ENCODE results near the gene XAGE2. TPM values are rescaled to one million over a fixed set of nuclear protein-coding genes. Genes with fewer than 3 reads are reported as not detected.

The XAGE2 gene
- total and polyA plus RNA-seq, 2 of the 4 experiments (the other 2 are of a cell fraction) = not detected

GRCh38 chrX:52349681-52350080 lies 19.1 kb upstream of the XAGE2 start:
- Histone ChIP-seq H3K4me2 (ENCODE audit: low read depth, low read length) (no peak overlapping the region), H3K4me3 (ENCODE audit: insufficient read depth, low read depth, low read length) (no peak overlapping the region), H4K91ac (ENCODE audit: insufficient read depth, low read depth, low read length) (no peak overlapping the region), H4K8ac (ENCODE audit: low read depth in 2 of 2, low read length in 2 of 2) (no peak overlapping the region), H4K20me1 (ENCODE audit: insufficient read depth, low read length) (no peaks in the 10 kb centered on the region; the same call in 1 of the 2 replicates), H3K36me3 (ENCODE audit: control insufficient read depth, insufficient read depth, low read length) (no peaks in the 10 kb centered on the region), H2AK5ac (ENCODE audit: low read depth, low read length) (no peak overlapping the region), H3K56ac (ENCODE audit: extremely low read depth, insufficient read depth, low read length) (no peak overlapping the region), H3K27ac (ENCODE audit: insufficient read depth, low read length) (no peak overlapping the region), H4K5ac (ENCODE audit: low read depth, low read length) (no peak overlapping the region), H3K18ac (ENCODE audit: low read depth, low read length) (no peak overlapping the region), H2AFZ (replicated peaks; ENCODE audit: low read length, poor library complexity) (no peak overlapping the region), H3K9me3 (ENCODE audit: control insufficient read depth, insufficient read depth, low read length) (no peaks in the 10 kb centered on the region), H3K4me1 (ENCODE audit: control insufficient read depth, insufficient read depth, low read length) (no peaks in the 10 kb centered on the region), H3K9me1 (ENCODE audit: insufficient read depth, low read length) (no peaks in the 10 kb centered on the region), H3K23ac (ENCODE audit: low read depth, low read length) (no peak overlapping the region), H2BK120ac (ENCODE audit: low read depth, low read length) (no peak overlapping the region), H3K4ac (ENCODE audit: low read depth, low read length) (no peak overlapping the region), H2BK20ac (ENCODE audit: low read depth, low read length) (no peak overlapping the region), H2BK15ac (ENCODE audit: low read depth, low read length) (no peak overlapping the region), H2AK9ac (replicated peaks; ENCODE audit: low read depth, low read length, poor library complexity) (no peak overlapping the region), H3K79me1 (ENCODE audit: low read depth in 1 of 2, low read length in 2 of 2) (no peaks in the 10 kb centered on the region), H3K14ac (replicated peaks; ENCODE audit: low read depth, low read length) (no peak overlapping the region), H2BK5ac (ENCODE audit: low read depth, low read length, poor library complexity, severe bottlenecking) (no peak overlapping the region), H3K9ac (ENCODE audit: low read depth, low read length) (no peak overlapping the region), H3K27me3 (ENCODE audit: control insufficient read depth, insufficient read depth, low read length) (peaks cover 15% of the 10 kb centered on the region)
- BruUV-seq (replicated peaks) = no TSS peak
- DNase-seq = no peak
- ChIA-PET CTCF (interaction anchor here (1.0 kb wide), 1 partner anchor 12 kb away, joined by 4 read pairs; no protein-coding TSS in a partner anchor), POLR2A (ENCODE audit: unreplicated experiment) (no interaction called here)
- 79% methylated on average over 4 of the region's 6 CpGs; no CpG with 5 or more reads in 1 of the 2 experiments for whole genome bisulfite sequencing, 2 experiments (ENCODE audit: extremely low coverage in 2 of 2, insufficient read length in 1 of 2)
- dilution Hi-C loops (cut with HindIII; ENCODE audit: low sequenced_read_pairs, unreplicated experiment) = no loop called here
- ATAC-seq (ENCODE audit: low read depth) = no peak
- intact Hi-C loops (cut with micrococcal nuclease) = no loop called here
- in situ Hi-C loops (cut with MboI; ENCODE audit: low sequenced_read_pairs) = no loop called here
- no peak for TF ChIP-seq MXI1 (IDR thresholded peaks at IDR 0.05; ENCODE audit: borderline replicate concordance, low read depth, low read length)
- TF ChIP-seq SMC3 (IDR thresholded peaks at IDR 0.05; ENCODE audit: low read depth, low read length) = no peak
- TF ChIP-seq NFE2L2 (IDR thresholded peaks at IDR 0.05; ENCODE audit: low read depth, low read length) = no peak
- no peak for TF ChIP-seq MAZ (IDR thresholded peaks at IDR 0.05; ENCODE audit: borderline replicate concordance, low read depth, low read length)
- no peak for TF ChIP-seq CHD1 (IDR thresholded peaks at IDR 0.05; ENCODE audit: low read depth, low read length)
- TF ChIP-seq FOS (IDR thresholded peaks at IDR 0.05; ENCODE audit: low read depth, low read length) = no peak
- TF ChIP-seq RCOR1 (IDR thresholded peaks at IDR 0.05; ENCODE audit: insufficient replicate concordance, low read length) = no peak
- TF ChIP-seq POLR2A (IDR thresholded peaks at IDR 0.05; ENCODE audit: low read depth, low read length) = no peak
- TF ChIP-seq BHLHE40 (IDR thresholded peaks at IDR 0.05; ENCODE audit: low read depth, low read length) = no peak
- TF ChIP-seq RFX5 (IDR thresholded peaks at IDR 0.05; ENCODE audit: low read depth, low read length) = no peak
- no peak for TF ChIP-seq RAD21 (IDR thresholded peaks at IDR 0.05; ENCODE audit: low read length)
- TF ChIP-seq MAFK (IDR thresholded peaks at IDR 0.05; ENCODE audit: low read depth, low read length) = no peak
- TF ChIP-seq, protein P1, sequence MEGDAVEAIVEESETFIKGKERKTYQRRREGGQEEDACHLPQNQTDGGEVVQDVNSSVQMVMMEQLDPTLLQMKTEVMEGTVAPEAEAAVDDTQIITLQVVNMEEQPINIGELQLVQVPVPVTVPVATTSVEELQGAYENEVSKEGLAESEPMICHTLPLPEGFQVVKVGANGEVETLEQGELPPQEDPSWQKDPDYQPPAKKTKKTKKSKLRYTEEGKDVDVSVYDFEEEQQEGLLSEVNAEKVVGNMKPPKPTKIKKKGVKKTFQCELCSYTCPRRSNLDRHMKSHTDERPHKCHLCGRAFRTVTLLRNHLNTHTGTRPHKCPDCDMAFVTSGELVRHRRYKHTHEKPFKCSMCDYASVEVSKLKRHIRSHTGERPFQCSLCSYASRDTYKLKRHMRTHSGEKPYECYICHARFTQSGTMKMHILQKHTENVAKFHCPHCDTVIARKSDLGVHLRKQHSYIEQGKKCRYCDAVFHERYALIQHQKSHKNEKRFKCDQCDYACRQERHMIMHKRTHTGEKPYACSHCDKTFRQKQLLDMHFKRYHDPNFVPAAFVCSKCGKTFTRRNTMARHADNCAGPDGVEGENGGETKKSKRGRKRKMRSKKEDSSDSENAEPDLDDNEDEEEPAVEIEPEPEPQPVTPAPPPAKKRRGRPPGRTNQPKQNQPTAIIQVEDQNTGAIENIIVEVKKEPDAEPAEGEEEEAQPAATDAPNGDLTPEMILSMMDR (conservative IDR thresholded peaks at IDR 0.05; ENCODE audit: low read depth, low read length) = no peak
- TF ChIP-seq, protein P2, sequence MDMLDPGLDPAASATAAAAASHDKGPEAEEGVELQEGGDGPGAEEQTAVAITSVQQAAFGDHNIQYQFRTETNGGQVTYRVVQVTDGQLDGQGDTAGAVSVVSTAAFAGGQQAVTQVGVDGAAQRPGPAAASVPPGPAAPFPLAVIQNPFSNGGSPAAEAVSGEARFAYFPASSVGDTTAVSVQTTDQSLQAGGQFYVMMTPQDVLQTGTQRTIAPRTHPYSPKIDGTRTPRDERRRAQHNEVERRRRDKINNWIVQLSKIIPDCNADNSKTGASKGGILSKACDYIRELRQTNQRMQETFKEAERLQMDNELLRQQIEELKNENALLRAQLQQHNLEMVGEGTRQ (IDR thresholded peaks at IDR 0.05; ENCODE audit: low read depth, low read length) = no peak
- TF ChIP-seq, protein P3, sequence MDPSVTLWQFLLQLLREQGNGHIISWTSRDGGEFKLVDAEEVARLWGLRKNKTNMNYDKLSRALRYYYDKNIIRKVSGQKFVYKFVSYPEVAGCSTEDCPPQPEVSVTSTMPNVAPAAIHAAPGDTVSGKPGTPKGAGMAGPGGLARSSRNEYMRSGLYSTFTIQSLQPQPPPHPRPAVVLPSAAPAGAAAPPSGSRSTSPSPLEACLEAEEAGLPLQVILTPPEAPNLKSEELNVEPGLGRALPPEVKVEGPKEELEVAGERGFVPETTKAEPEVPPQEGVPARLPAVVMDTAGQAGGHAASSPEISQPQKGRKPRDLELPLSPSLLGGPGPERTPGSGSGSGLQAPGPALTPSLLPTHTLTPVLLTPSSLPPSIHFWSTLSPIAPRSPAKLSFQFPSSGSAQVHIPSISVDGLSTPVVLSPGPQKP (IDR thresholded peaks at IDR 0.05; ENCODE audit: borderline replicate concordance, low read depth, low read length) = no peak
- no peak for TF ChIP-seq CEBPB (IDR thresholded peaks at IDR 0.05; ENCODE audit: low read depth, low read length)

Data from IMR-90 (cell line).